Spleen (tissue), 11 donors: Measurements from ENCODE around the gene PCMTD2. TPM values are rescaled to one million over a fixed set of nuclear protein-coding genes. Genes with fewer than 3 reads are reported as not detected.

Experiments
- DNase-seq: peaks from one replicate; pipeline ENCODE4 v3.0.0-alpha.2; 2020
- H3K27ac ChIP-seq, 8 donors: fragments of 200-600 bp; sonication (generic) in 7 of 8; 1 replicate in 4 of 8; 2 replicates in 4 of 8; pipeline versions ENCODE4 v1.5.0 to v1.8.0; 2016 to 2021; ENCODE audit warnings: inconsistent platforms in 4 of 8, mild to moderate bottlenecking in 4 of 8, moderate library complexity in 1 of 8
- H3K27me3 ChIP-seq, 7 donors: fragments of 200-600 bp; sonication (generic) in 6 of 7; replicated peaks in 1 of 7; 1 replicate in 4 of 7; 2 replicates in 3 of 7; pipeline versions ENCODE4 v1.5.0 to v1.8.0; 2016 to 2021; ENCODE audit warnings: inconsistent platforms in 3 of 7, mild to moderate bottlenecking in 1 of 7
- H3K36me3 ChIP-seq, 6 donors: fragments of 200-600 bp; sonication (generic) in 5 of 6; 1 replicate in 4 of 6; 2 replicates in 2 of 6; pipeline versions ENCODE4 v1.5.0 to v1.8.0; 2016 to 2021; ENCODE audit warnings: inconsistent platforms in 2 of 6
- H3K4me1 ChIP-seq, 6 donors: fragments of 200-600 bp; sonication (generic) in 5 of 6; 1 replicate in 3 of 6; 2 replicates in 3 of 6; pipeline versions ENCODE4 v1.5.0 to v1.8.0; 2016 to 2021; ENCODE audit warnings: inconsistent platforms in 3 of 6
- H3K4me3 ChIP-seq, 8 donors: fragments of 200-600 bp; sonication (generic) in 7 of 8; 1 replicate in 4 of 8; 2 replicates in 4 of 8; pipeline versions ENCODE4 v1.5.0 to v1.8.0; 2016 to 2021; ENCODE audit warnings: inconsistent platforms in 4 of 8, mild to moderate bottlenecking in 4 of 8, moderate library complexity in 2 of 8
- H3K9me3 ChIP-seq, 8 donors: fragments of 200-600 bp; sonication (generic) in 7 of 8; 1 replicate in 4 of 8; 2 replicates in 4 of 8; pipeline versions ENCODE4 v1.5.0 to v1.8.0; 2016 to 2021; ENCODE audit warnings: inconsistent platforms in 4 of 8
- POLR2A ChIP-seq, 3 donors: fragments of 450-650 bp; IDR thresholded peaks; one replicate each; pipeline ENCODE4 v1.5.1; 2017; ENCODE audit warnings: antibody characterized with exemption in 3 of 3, mild to moderate bottlenecking in 1 of 3
- POLR2AphosphoS5 ChIP-seq, 3 donors: sonication (generic); formaldehyde crosslinking; IDR thresholded peaks; one replicate each; pipeline ENCODE4 v1.5.1; 2017; ENCODE audit warnings: antibody characterized with exemption in 3 of 3
- WGBS, 5 donors: extraction: QIAGEN DNeasy Blood & Tissue Kit in 3 of 5; methylation state at CpG; one replicate each; pipeline versions ENCODE4 v1.1.5 to v1.1.7; 2013 to 2018; 5-methylcytosine and 5-hydroxymethylcytosine counted together
- intact Hi-C: fragments of 100-400 bp; cut with DNase I; formaldehyde crosslinking; loops from one replicate; pipeline ENCODE4 v1.15.0; 2023; ENCODE audit warnings: low total_unique reads
- polyA plus RNA-seq, 3 donors: library from polyadenylated mRNA; stranded (reverse); fragments of 200-250 nt; gene quantifications; one replicate each; pipeline ENCODE4 v1.2.1, GENCODE V29; 2013
- total RNA-seq, 7 donors: library from RNA; depleted of rRNA in 3 of 7; stranded (reverse); fragments of >200 nt in 3 of 7; fragmentation: NEBNext Ultra II Directional in 4 of 7; extraction: Animal tissue kit (Norgen Biotek cat#: 25700) in 4 of 7; gene quantifications; one replicate each; pipeline versions ENCODE4 v1.1.0 to v1.2.1, GENCODE V29; 2016 to 2021
- TF ChIP-seq, protein P1 (sequence below), 11 experiments: fragments of 200-600 bp in 7 of 11; fragments of 450-650 bp in 4 of 11; sonication (generic) in 4 of 11; IDR thresholded peaks in 8 of 11; conservative IDR thresholded peaks in 3 of 11; 1 replicate in 7 of 11; 2 replicates in 4 of 11; pipeline versions ENCODE4 v1.4.0 to v1.8.0; 2016 to 2021; ENCODE audit warnings: antibody characterized with exemption in 11 of 11, inconsistent platforms in 4 of 11, mild to moderate bottlenecking in 1 of 11
- donor health status: healthy with polysubstance abuse.
- donor health status: DM: no; HTN: no; CAD: no; lungs with moderate emphysema.
- donor health status: DM: no; HTN: no; CAD: no.
- donor health status: Bipolar disorder and iron deficiency.
- donor health status: healthy.
- donor health status: DM: no; HTN: no; CAD: no.
- donor health status: DM: yes; HTN: yes; CAD: no.

The PCMTD2 gene
- total and polyA plus RNA-seq, 10 donors, result 36.0 to 104 (median 68.3) TPM

GRCh38 chr20:64246616-64247306 is 8.8 kb upstream of the PCMTD2 start:
- WGBS, 5 donors, result 73 to 85% (median 81%) methylated on average over 8 to 10 of the region's 10 CpGs
- no peak overlapping the region for H3K27ac ChIP-seq
- H3K4me1 ChIP-seq, result no peaks in the 10 kb centered on the region
- H3K27me3 ChIP-seq, result peaks cover 0 to 41% (median 13%) of the 10 kb centered on the region in 7 donors
- TF ChIP-seq POLR2A (IDR thresholded peaks at IDR 0.05) (no peak), POLR2AphosphoS5 (IDR thresholded peaks at IDR 0.05) (no peak)
- TF ChIP-seq, protein P1, sequence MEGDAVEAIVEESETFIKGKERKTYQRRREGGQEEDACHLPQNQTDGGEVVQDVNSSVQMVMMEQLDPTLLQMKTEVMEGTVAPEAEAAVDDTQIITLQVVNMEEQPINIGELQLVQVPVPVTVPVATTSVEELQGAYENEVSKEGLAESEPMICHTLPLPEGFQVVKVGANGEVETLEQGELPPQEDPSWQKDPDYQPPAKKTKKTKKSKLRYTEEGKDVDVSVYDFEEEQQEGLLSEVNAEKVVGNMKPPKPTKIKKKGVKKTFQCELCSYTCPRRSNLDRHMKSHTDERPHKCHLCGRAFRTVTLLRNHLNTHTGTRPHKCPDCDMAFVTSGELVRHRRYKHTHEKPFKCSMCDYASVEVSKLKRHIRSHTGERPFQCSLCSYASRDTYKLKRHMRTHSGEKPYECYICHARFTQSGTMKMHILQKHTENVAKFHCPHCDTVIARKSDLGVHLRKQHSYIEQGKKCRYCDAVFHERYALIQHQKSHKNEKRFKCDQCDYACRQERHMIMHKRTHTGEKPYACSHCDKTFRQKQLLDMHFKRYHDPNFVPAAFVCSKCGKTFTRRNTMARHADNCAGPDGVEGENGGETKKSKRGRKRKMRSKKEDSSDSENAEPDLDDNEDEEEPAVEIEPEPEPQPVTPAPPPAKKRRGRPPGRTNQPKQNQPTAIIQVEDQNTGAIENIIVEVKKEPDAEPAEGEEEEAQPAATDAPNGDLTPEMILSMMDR (IDR thresholded peaks at IDR 0.05 in 8 of 11, conservative IDR thresholded peaks at IDR 0.05 in 3 of 11), result no peak
- no peaks in the 10 kb centered on the region for H3K9me3 ChIP-seq
- DNase-seq, result peak; percentile 66
- no peaks in the 10 kb centered on the region for H3K36me3 ChIP-seq
- intact Hi-C loops, result no loop called here
- H3K4me3 ChIP-seq, result no peak overlapping the region

- H3K27me3 ChIP-seq, result peaks cover 0 to 41% (median 13%) of the 10 kb centered on the region in 7 donors
- H3K4me3 ChIP-seq, result no peak overlapping the region
- no peaks in the 10 kb centered on the region for H3K4me1 ChIP-seq
- H3K9me3 ChIP-seq, result no peaks in the 10 kb centered on the region
- 64 to 86% (median 82%) methylated on average over 9 of the region's 9 CpGs for WGBS, 5 donors
- intact Hi-C loops, result no loop called here
- peak; percentile 68 for DNase-seq
- no peak overlapping the region for H3K27ac ChIP-seq
- H3K36me3 ChIP-seq, result no peaks in the 10 kb centered on the region
- TF ChIP-seq, protein P1 (IDR thresholded peaks at IDR 0.05 in 8 of 11, conservative IDR thresholded peaks at IDR 0.05 in 3 of 11), result no peak
- TF ChIP-seq POLR2A (IDR thresholded peaks at IDR 0.05) (no peak), POLR2AphosphoS5 (IDR thresholded peaks at IDR 0.05) (no peak)
Measured at GRCh38 chr20:64247307-64247618, 8.3 kb upstream of the PCMTD2 start.

DNA sequence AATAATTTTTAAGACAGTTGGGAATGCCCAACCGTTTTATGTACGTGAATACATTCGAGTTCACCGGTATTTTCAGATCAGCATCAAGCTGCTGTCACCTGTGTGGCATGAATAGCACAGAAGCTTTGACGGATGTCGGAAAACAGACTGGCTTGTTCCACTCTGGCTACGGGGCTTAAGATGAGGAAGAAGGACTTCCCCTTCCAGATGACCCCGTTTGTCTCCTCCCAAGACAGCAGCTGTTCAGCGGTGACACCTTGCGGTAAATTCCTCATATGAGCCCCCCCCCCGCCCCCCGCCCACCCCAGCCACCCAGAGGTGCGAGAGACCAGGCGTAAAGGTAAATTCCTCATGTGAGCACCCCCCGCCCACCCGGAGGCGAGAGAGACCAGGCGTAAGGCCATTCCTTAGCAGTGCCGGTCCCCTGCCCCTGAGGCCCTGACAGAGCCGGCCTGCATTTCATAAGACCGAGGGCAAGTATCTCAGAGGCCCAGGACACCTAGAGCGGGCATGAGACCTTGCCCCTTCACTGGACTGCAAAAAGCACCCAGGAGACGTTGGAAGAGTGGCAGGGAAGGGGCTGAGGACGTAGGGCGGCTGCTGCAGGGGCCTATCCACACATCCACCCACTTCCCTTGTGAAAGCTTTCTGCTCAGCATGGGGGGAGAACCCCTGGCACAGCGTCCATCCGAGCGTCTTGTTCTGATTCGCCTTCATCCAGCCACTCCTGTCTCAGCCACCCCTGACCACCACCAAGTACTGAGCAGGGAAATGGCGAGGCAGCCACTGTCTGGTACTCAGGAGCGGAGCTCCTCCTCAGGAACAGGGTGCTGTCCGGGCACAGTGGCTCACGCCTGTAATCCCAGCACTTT is 7.3 kb upstream of the PCMTD2 start:
- Histone ChIP-seq H3K4me1 (peaks cover 0 to 6% (median 0%) of the 10 kb centered on the region in 6 donors), H3K27me3 (peaks cover 0 to 46% (median 13%) of the 10 kb centered on the region in 7 donors), H3K4me3 (no peak overlapping the region), H3K27ac (no peak overlapping the region), H3K9me3 (no peaks in the 10 kb centered on the region), H3K36me3 (no peaks in the 10 kb centered on the region)
- DNase-seq, result peak; percentile 63
- 59 to 74% (median 63%) methylated on average over 22 to 33 of the region's 33 CpGs for WGBS, 5 donors
- intact Hi-C loops, result no loop called here
- TF ChIP-seq POLR2AphosphoS5 (IDR thresholded peaks at IDR 0.05), result no peak
- TF ChIP-seq, protein P1 (IDR thresholded peaks at IDR 0.05 in 8 of 11, conservative IDR thresholded peaks at IDR 0.05 in 3 of 11), result no peak
- no peak for TF ChIP-seq POLR2A (IDR thresholded peaks at IDR 0.05)

DNA sequence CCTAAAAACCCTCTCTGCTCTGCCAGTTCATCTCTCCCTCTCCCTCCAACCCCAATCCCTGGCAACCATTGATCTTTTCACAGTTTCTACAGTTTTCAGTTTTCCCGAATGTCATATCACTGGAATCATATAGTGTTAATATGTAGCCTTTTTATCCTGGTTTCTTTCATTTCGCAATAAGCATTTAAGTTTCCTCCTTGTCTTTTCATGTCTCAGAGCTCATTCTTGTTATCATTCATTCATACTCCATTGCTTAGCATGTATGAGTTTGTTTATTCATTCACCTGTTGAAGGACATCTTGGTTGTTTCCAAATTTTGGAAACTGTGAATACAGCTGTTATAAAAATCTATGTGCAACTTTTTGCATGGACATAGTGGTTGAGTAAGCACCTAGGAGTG is 5.5 kb upstream of the PCMTD2 start:
- H3K27me3 ChIP-seq, result peaks cover 0 to 35% (median 12%) of the 10 kb centered on the region in 7 donors
- no peak overlapping the region for H3K27ac ChIP-seq
- TF ChIP-seq POLR2AphosphoS5 (IDR thresholded peaks at IDR 0.05) (no peak), POLR2A (IDR thresholded peaks at IDR 0.05) (no peak)
- TF ChIP-seq, protein P1 (IDR thresholded peaks at IDR 0.05 in 8 of 11, conservative IDR thresholded peaks at IDR 0.05 in 3 of 11), result no peak
- DNase-seq, result no peak
- WGBS, 5 donors, result 81 to 93% (median 88%) methylated on average over 2 of the region's 2 CpGs
- peaks cover 0 to 10% (median 5%) of the 10 kb centered on the region in 6 donors for H3K4me1 ChIP-seq
- no peaks in the 10 kb centered on the region for H3K36me3 ChIP-seq
- intact Hi-C loops, result no loop called here
- H3K4me3 ChIP-seq, result no peak overlapping the region
- H3K9me3 ChIP-seq, result no peaks in the 10 kb centered on the region
